ENCODE results near the gene FAM13A. TPM values are rescaled to one million over a fixed set of nuclear protein-coding genes. Genes with fewer than 3 reads are reported as not detected.

The FAM13A gene
- polyA plus RNA-seq, 1 experiment: 9.5 TPM

GRCh38 chr4:89099034-89099433, 42.0 kb upstream of the FAM13A start:
- TF ChIP-seq, protein P1, sequence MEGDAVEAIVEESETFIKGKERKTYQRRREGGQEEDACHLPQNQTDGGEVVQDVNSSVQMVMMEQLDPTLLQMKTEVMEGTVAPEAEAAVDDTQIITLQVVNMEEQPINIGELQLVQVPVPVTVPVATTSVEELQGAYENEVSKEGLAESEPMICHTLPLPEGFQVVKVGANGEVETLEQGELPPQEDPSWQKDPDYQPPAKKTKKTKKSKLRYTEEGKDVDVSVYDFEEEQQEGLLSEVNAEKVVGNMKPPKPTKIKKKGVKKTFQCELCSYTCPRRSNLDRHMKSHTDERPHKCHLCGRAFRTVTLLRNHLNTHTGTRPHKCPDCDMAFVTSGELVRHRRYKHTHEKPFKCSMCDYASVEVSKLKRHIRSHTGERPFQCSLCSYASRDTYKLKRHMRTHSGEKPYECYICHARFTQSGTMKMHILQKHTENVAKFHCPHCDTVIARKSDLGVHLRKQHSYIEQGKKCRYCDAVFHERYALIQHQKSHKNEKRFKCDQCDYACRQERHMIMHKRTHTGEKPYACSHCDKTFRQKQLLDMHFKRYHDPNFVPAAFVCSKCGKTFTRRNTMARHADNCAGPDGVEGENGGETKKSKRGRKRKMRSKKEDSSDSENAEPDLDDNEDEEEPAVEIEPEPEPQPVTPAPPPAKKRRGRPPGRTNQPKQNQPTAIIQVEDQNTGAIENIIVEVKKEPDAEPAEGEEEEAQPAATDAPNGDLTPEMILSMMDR (IDR thresholded peaks at IDR 0.05; ENCODE audit: insufficient read depth, low read depth, low read length): no peak
- no peaks in the 10 kb centered on the region for H3K36me3 ChIP-seq (ENCODE audit: control insufficient read depth, insufficient read depth, low read length)
- H3K4me3 ChIP-seq (ENCODE audit: low read depth, low read length): no peak overlapping the region
- ChIA-PET CTCF (no interaction called here), POLR2A (no interaction called here)
- peaks cover 5% of the 10 kb centered on the region for H3K27me3 ChIP-seq (ENCODE audit: control insufficient read depth, insufficient read depth, low read length)
- no peak for DNase-seq (ENCODE audit: low read depth)

DNA sequence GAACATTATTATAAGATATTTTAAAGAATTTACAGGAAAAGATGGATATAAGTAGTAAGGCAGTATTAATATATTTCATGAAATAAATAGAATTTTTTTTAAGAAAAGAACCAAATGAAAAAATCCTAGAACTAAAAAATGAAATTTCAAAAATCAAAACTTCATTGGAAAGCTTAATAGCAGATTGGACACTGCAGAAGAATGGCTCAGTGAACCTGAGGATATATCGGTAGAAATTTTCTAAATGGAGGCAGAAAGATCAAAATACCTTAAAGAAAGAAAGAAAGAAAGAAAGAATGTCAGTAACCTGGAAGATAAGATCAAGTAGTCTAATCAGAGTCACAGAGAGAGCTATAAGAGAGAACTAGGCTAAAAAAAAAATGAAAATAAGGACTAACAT, 21.3 kb upstream of the FAM13A start:
- DNase-seq (ENCODE audit: low read depth): no peak
- ChIA-PET CTCF (interaction anchor here (0.7 to 1.7 kb wide), 2 partner anchors 22 to 546 kb away, joined by 3 read pairs; partner anchors contain the start of gene FAM13A), POLR2A (no interaction called here)
- peaks cover 3% of the 10 kb centered on the region; the same call in 1 of the 2 replicates for H3K27me3 ChIP-seq (ENCODE audit: control insufficient read depth, insufficient read depth, low read length)
- H3K4me3 ChIP-seq (ENCODE audit: low read depth, low read length): no peak overlapping the region
- TF ChIP-seq, protein P1 (IDR thresholded peaks at IDR 0.05; ENCODE audit: insufficient read depth, low read depth, low read length): no peak
- H3K36me3 ChIP-seq (ENCODE audit: control insufficient read depth, insufficient read depth, low read length): no peaks in the 10 kb centered on the region

- DNase-seq (ENCODE audit: low read depth): no peak
- CTCF ChIA-PET: interaction anchor here (1.7 kb wide), 1 partner anchor 21 kb away, joined by 3 read pairs; the partner anchor contains the start of gene FAM13A
Measured at GRCh38 chr4:89077761-89078160, 20.8 kb upstream of the FAM13A start.

DNA sequence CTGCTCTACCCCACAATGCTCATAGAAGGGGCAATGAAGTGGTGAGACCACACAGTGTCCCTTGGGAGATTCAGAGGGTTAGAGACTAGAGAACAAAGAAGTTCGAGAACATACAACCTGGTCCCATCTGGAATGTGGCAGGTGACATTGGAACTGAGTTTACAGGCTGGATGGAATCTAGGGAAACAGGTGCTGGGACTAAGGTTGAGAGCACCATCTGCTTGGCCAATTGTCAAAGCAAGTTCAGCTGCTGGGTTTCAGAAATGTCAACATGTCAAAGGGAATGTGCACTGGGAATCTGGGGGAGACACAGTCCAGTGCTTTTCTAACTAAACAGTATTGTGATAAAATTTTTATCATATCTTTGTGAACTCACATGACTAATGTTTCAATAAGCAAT, 15.9 kb upstream of the FAM13A start:
- CTCF ChIA-PET: no interaction called here
- Histone ChIP-seq H3K36me3 (ENCODE audit: control insufficient read depth, insufficient read depth, low read length) (no peaks in the 10 kb centered on the region), H3K4me3 (ENCODE audit: low read depth, low read length) (no peak overlapping the region), H3K27me3 (ENCODE audit: control insufficient read depth, insufficient read depth, low read length) (no peaks in the 10 kb centered on the region)
- DNase-seq (ENCODE audit: low read depth): no peak
- POLR2A ChIA-PET: no interaction called here
- TF ChIP-seq, protein P1 (IDR thresholded peaks at IDR 0.05; ENCODE audit: insufficient read depth, low read depth, low read length): no peak

More at GRCh38 chr4:89077761-89078160, 20.8 kb upstream of the FAM13A start:
- Histone ChIP-seq H3K36me3 (ENCODE audit: control insufficient read depth, insufficient read depth, low read length) (no peaks in the 10 kb centered on the region), H3K4me3 (ENCODE audit: low read depth, low read length) (no peak overlapping the region), H3K27me3 (ENCODE audit: control insufficient read depth, insufficient read depth, low read length) (peaks cover 3% of the 10 kb centered on the region; the same call in 1 of the 2 replicates)
- TF ChIP-seq, protein P1 (IDR thresholded peaks at IDR 0.05; ENCODE audit: insufficient read depth, low read depth, low read length): no peak
- POLR2A ChIA-PET: no interaction called here

DNA sequence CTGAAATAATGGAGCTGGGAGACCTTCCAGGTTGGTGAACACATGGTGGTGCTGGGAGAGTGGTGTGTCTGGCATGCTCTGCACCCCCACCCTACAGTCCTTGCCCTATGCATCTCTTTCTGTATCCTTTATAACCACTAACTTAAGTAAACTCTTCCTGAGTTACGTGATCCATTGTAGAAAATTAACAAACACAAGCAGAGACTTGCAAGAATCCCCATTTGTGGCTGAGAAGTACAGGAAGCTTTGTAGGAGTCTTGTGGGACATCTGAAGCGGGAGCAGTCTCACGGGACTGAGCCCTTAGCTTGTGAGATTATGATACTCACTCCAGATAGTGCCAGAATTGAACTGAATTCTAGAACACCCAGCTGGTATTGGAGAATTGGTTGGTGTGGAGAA, 14.3 kb upstream of the FAM13A start:
- H3K4me3 ChIP-seq (ENCODE audit: low read depth, low read length): no peak overlapping the region
- CTCF ChIA-PET: no interaction called here
- TF ChIP-seq, protein P1 (IDR thresholded peaks at IDR 0.05; ENCODE audit: insufficient read depth, low read depth, low read length): no peak
- H3K27me3 ChIP-seq (ENCODE audit: control insufficient read depth, insufficient read depth, low read length): no peaks in the 10 kb centered on the region
- H3K36me3 ChIP-seq (ENCODE audit: control insufficient read depth, insufficient read depth, low read length): no peaks in the 10 kb centered on the region
- POLR2A ChIA-PET: no interaction called here
- DNase-seq (ENCODE audit: low read depth): no peak

Measured in BJ (cell line).